Mammary epithelial cell (primary cell): ENCODE measurements around the gene NPIPA5.
"Not testable (repeated sequence)": the region's sequence is repeated elsewhere in the genome, so short reads cannot be mapped to it uniquely, and the experiment has no call there.

Experiments used
- CTCF ChIP-seq, 2 donors: IDR thresholded peaks in 1 of 2; conservative IDR thresholded peaks in 1 of 2; 2 replicates each; pipeline ENCODE4 v1.5.1; 2011 to 2012; ENCODE audit warnings: inconsistent platforms in 2 of 2, low read length in 2 of 2, mild to moderate bottlenecking in 2 of 2, control low read depth in 1 of 2, low read depth in 1 of 2; ENCODE audit not compliant: insufficient read depth in 1 of 2; ENCODE audit errors: extremely low read depth in 1 of 2
- EZH2 ChIP-seq: IDR thresholded peaks from 2 replicates; pipeline ENCODE4 v1.6.1; 2012; ENCODE audit warnings: low read length, inconsistent platforms, borderline replicate concordance

GRCh38 chr16:15400314-15400713, 22.2 kb upstream of the NPIPA5 start:
- TF ChIP-seq CTCF (conservative IDR thresholded peaks at IDR 0.05 in 1 of 2, IDR thresholded peaks at IDR 0.05 in 1 of 2; ENCODE audit: extremely low read depth in 1 of 2, insufficient read depth in 1 of 2, low read depth in 1 of 2, low read length in 2 of 2); EZH2: not testable (repeated sequence)
